Measurements from ENCODE around the gene PCBD2. TPM values are rescaled to one million over a fixed set of nuclear protein-coding genes. Genes with fewer than 3 reads are reported as not detected.

The PCBD2 gene
- total and polyA plus RNA-seq, 2 of the 8 experiments (the other 6 are each of a cell fraction or from before 2014, with no cell fraction given), result 4.8 to 10.3 TPM

DNA sequence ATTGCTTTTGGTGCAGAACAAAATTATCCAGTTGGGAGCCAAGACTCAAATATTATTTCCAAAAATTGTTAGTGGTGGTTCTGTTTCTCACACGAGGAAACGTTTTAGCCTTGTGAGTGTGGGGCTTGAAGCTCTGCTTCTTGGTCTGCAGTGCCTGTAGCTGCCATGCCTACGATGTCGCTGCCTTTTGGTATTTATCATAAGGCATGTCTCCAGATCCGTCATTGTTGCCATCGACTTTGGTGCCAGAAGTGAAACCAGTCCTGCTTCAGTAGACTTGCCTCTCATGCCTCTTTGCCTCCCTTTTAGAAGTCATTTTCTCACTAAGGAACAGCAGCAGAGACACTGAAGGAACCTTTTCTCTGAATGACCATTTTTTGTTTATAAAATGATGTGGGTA, 33.1 kb downstream of the PCBD2 start:
- Histone ChIP-seq H3K36me3 (ENCODE audit: control insufficient read depth in 2 of 4, insufficient read depth in 4 of 4, low read length in 3 of 4) (peaks cover 0 to 3% (median 0%) of the 10 kb centered on the region in 4 experiments; a peak in 2 of 8 replicates), H2BK5ac (ENCODE audit: low read depth, low read length) (no peak overlapping the region), H3K18ac (ENCODE audit: extremely low read depth, low read length) (no peak overlapping the region), H3K4ac (replicated peaks; ENCODE audit: insufficient read length, low read depth, low read length) (no peak overlapping the region), H4K8ac (ENCODE audit: extremely low read depth, insufficient read depth, low read length) (no peak overlapping the region), H3K4me2 (ENCODE audit: insufficient read depth in 1 of 2, low read depth in 2 of 2, low read length in 2 of 2) (no peak overlapping the region), H2BK20ac (ENCODE audit: low read length) (no peak overlapping the region), H3K9me3 (ENCODE audit: insufficient read depth in 2 of 2, low read depth in 1 of 2, low read length in 1 of 2) (no peaks in the 10 kb centered on the region), H3K27ac (ENCODE audit: low read depth, low read length) (no peak overlapping the region), H2AK5ac (ENCODE audit: low read depth, low read length) (no peak overlapping the region), H2BK15ac (ENCODE audit: low read length) (no peak overlapping the region), H2BK12ac (ENCODE audit: low read depth, low read length) (no peak overlapping the region), H4K5ac (ENCODE audit: insufficient read length, low read depth, low read length) (no peak overlapping the region), H2BK120ac (replicated peaks; ENCODE audit: low read depth, low read length) (no peak overlapping the region), H3K79me1 (ENCODE audit: low read depth, low read length) (no peaks in the 10 kb centered on the region), H4K20me1 (replicated peaks in 1 of 2; ENCODE audit: control insufficient read depth in 1 of 2, insufficient read depth in 2 of 2, low read length in 2 of 2) (no peaks in the 10 kb centered on the region), H3K27me3 (replicated peaks in 1 of 4; ENCODE audit: control insufficient read depth in 3 of 4, extremely low read depth in 1 of 4, insufficient read depth in 3 of 4, low read length in 3 of 4) (no peaks in the 10 kb centered on the region), H3K56ac (replicated peaks; ENCODE audit: insufficient read length, low read depth, low read length) (no peak overlapping the region), H3K4me3 (ENCODE audit: extremely low read depth in 1 of 4, insufficient read depth in 2 of 4, low read depth in 3 of 4, low read length in 4 of 4) (no peak overlapping the region), H3K23me2 (ENCODE audit: low read depth, low read length) (no peaks in the 10 kb centered on the region), H3K79me2 (ENCODE audit: control insufficient read depth in 1 of 2, insufficient read depth in 2 of 2, low read length in 2 of 2) (no peaks in the 10 kb centered on the region), H3K23ac (ENCODE audit: insufficient read length) (no peak overlapping the region), H3K9ac (replicated peaks in 1 of 4; ENCODE audit: extremely low read depth in 1 of 4, low read depth in 3 of 4, low read length in 3 of 4) (no peak overlapping the region), H2AFZ (ENCODE audit: low read length) (no peak overlapping the region), H3K14ac (ENCODE audit: insufficient read length) (no peak overlapping the region), H4K91ac (replicated peaks; ENCODE audit: insufficient read length, low read length) (no peak overlapping the region), H3K4me1 (replicated peaks in 1 of 4; ENCODE audit: control insufficient read depth in 3 of 4, insufficient read depth in 4 of 4, low read length in 3 of 4) (no peaks in the 10 kb centered on the region)
- FAIRE-seq (no peak), DNase-seq (ENCODE audit: low read depth in 1 of 2, low spot score in 2 of 2) (no peak)
- 97% methylated on average over 6 of the region's 6 CpGs; no CpG with 5 or more reads in 1 of the 2 experiments for WGBS, 2 experiments (ENCODE audit: extremely low coverage in 1 of 2, insufficient coverage in 1 of 2, insufficient read length in 1 of 2, insufficient replicate concordance in 2 of 2, low coverage in 1 of 2, low lambda C conversion rate in 2 of 2, missing lambda C conversion rate in 1 of 2)
- POLR2A ChIA-PET (ENCODE audit: partially characterized antibody), result interaction anchor here (1.8 kb wide), 1 partner anchor 10 kb away, joined by 3 read pairs; no protein-coding TSS in a partner anchor
- CTCF ChIA-PET (ENCODE audit: partially characterized antibody), result interaction anchor here (1.1 to 1.9 kb wide), 3 partner anchors 12 to 253 kb away, joined by 3 to 6 read pairs (median 3); no protein-coding TSS in a partner anchor
- TF ChIP-seq HDAC6 (IDR thresholded peaks at IDR 0.05; ENCODE audit: low read depth, low read length) (no peak), NRF1 (IDR thresholded peaks at IDR 0.05; ENCODE audit: low read depth, low read length) (no peak), KDM4A (IDR thresholded peaks at IDR 0.05; ENCODE audit: low read depth, low read length, severe bottlenecking) (no peak), RAD21 (IDR thresholded peaks at IDR 0.05 in 1 of 2, conservative IDR thresholded peaks at IDR 0.05 in 1 of 2; ENCODE audit: low read depth in 2 of 2, low read length in 2 of 2) (no peak), GABPA (IDR thresholded peaks at IDR 0.05; ENCODE audit: borderline replicate concordance, insufficient read depth, low read length) (no peak), POU5F1 (IDR thresholded peaks at IDR 0.05; ENCODE audit: low read depth, low read length) (no peak), SUZ12 (IDR thresholded peaks at IDR 0.05; ENCODE audit: low read length) (no peak), RXRA (IDR thresholded peaks at IDR 0.05; ENCODE audit: insufficient read depth, low read depth, low read length) (no peak), RFX5 (IDR thresholded peaks at IDR 0.05; ENCODE audit: borderline replicate concordance, low read depth, low read length) (no peak), SP2 (IDR thresholded peaks at IDR 0.05; ENCODE audit: low read length) (no peak), CTBP2 (IDR thresholded peaks at IDR 0.05; ENCODE audit: borderline replicate concordance, insufficient read depth, insufficient read length, low read length) (no peak), SIX5 (IDR thresholded peaks at IDR 0.05; ENCODE audit: low read depth, low read length) (no peak)
- TF ChIP-seq, protein P1, sequence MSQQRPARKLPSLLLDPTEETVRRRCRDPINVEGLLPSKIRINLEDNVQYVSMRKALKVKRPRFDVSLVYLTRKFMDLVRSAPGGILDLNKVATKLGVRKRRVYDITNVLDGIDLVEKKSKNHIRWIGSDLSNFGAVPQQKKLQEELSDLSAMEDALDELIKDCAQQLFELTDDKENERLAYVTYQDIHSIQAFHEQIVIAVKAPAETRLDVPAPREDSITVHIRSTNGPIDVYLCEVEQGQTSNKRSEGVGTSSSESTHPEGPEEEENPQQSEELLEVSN (IDR thresholded peaks at IDR 0.05), result no peak
